ENCODE measurements around the gene CRX. TPM values are rescaled to one million over a fixed set of nuclear protein-coding genes. Genes with fewer than 3 reads are reported as not detected.

The CRX gene
- total and polyA plus RNA-seq, 2 of the 4 experiments (the other 2 are of a cell fraction), result not detected

DNA sequence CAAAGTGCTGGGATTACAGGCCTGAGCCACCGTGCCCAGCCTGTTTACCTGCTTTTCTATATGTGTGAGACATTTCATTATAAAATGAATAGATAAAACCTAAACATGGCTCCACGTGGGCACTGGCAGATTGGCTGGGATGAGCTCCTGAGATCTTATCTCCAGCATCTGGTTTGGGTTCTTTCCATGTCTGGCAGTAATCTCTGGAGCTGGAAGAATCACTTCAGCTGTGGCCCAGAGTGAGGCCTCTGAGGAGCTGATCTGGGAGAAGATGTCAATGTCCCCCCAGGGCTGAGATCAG lies 69.8 kb downstream of the CRX start:
- Histone ChIP-seq H2AFZ (replicated peaks; ENCODE audit: low read length, poor library complexity) (no peak overlapping the region), H2BK15ac (ENCODE audit: low read depth, low read length) (no peak overlapping the region), H4K20me1 (ENCODE audit: insufficient read depth, low read length) (no peaks in the 10 kb centered on the region), H3K9ac (ENCODE audit: low read depth, low read length) (no peak overlapping the region), H3K9me3 (ENCODE audit: control insufficient read depth, insufficient read depth, low read length) (0 out of 2 replicates have a peak, but pooled peaks cover 3% of the 10 kb centered on the region), H3K9me1 (ENCODE audit: insufficient read depth, low read length) (no peaks in the 10 kb centered on the region), H4K91ac (ENCODE audit: insufficient read depth, low read depth, low read length) (no peak overlapping the region), H4K8ac (ENCODE audit: low read depth in 2 of 2, low read length in 2 of 2) (no peak overlapping the region), H3K27me3 (ENCODE audit: control insufficient read depth, insufficient read depth, low read length) (no peaks in the 10 kb centered on the region), H3K27ac (ENCODE audit: insufficient read depth, low read length) (no peak overlapping the region), H3K36me3 (ENCODE audit: control insufficient read depth, insufficient read depth, low read length) (no peaks in the 10 kb centered on the region), H2AK5ac (ENCODE audit: low read depth, low read length) (no peak overlapping the region), H3K4me2 (ENCODE audit: low read depth, low read length) (no peak overlapping the region), H2BK5ac (ENCODE audit: low read depth, low read length, poor library complexity, severe bottlenecking) (no peak overlapping the region), H3K79me1 (ENCODE audit: low read depth in 1 of 2, low read length in 2 of 2) (no peaks in the 10 kb centered on the region), H3K4me1 (ENCODE audit: control insufficient read depth, insufficient read depth, low read length) (no peaks in the 10 kb centered on the region), H4K5ac (ENCODE audit: low read depth, low read length) (no peak overlapping the region), H2BK20ac (ENCODE audit: low read depth, low read length) (no peak overlapping the region), H3K14ac (replicated peaks; ENCODE audit: low read depth, low read length) (no peak overlapping the region), H2AK9ac (replicated peaks; ENCODE audit: low read depth, low read length, poor library complexity) (no peak overlapping the region), H3K4ac (ENCODE audit: low read depth, low read length) (no peak overlapping the region), H3K18ac (ENCODE audit: low read depth, low read length) (no peak overlapping the region), H3K23ac (ENCODE audit: low read depth, low read length) (no peak overlapping the region), H3K56ac (ENCODE audit: extremely low read depth, insufficient read depth, low read length) (no peak overlapping the region), H2BK120ac (ENCODE audit: low read depth, low read length) (no peak overlapping the region), H3K4me3 (ENCODE audit: insufficient read depth, low read depth, low read length) (no peak overlapping the region)
- dilution Hi-C loops (cut with HindIII; ENCODE audit: low sequenced_read_pairs, unreplicated experiment) (no loop called here), intact Hi-C loops (cut with micrococcal nuclease) (no loop called here), in situ Hi-C loops (cut with MboI; ENCODE audit: low sequenced_read_pairs) (loop anchor here (10.0 kb wide), 1 partner anchor 93 kb away; no protein-coding TSS in a partner anchor)
- DNase-seq (no peak), ATAC-seq (ENCODE audit: low read depth) (no peak)
- no peak for TF ChIP-seq RCOR1 (IDR thresholded peaks at IDR 0.05; ENCODE audit: insufficient replicate concordance, low read length)
- TF ChIP-seq, protein P1, sequence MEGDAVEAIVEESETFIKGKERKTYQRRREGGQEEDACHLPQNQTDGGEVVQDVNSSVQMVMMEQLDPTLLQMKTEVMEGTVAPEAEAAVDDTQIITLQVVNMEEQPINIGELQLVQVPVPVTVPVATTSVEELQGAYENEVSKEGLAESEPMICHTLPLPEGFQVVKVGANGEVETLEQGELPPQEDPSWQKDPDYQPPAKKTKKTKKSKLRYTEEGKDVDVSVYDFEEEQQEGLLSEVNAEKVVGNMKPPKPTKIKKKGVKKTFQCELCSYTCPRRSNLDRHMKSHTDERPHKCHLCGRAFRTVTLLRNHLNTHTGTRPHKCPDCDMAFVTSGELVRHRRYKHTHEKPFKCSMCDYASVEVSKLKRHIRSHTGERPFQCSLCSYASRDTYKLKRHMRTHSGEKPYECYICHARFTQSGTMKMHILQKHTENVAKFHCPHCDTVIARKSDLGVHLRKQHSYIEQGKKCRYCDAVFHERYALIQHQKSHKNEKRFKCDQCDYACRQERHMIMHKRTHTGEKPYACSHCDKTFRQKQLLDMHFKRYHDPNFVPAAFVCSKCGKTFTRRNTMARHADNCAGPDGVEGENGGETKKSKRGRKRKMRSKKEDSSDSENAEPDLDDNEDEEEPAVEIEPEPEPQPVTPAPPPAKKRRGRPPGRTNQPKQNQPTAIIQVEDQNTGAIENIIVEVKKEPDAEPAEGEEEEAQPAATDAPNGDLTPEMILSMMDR (conservative IDR thresholded peaks at IDR 0.05; ENCODE audit: low read depth, low read length), result no peak
- TF ChIP-seq FOS (IDR thresholded peaks at IDR 0.05; ENCODE audit: low read depth, low read length), result no peak
- ChIA-PET CTCF (no interaction called here), POLR2A (ENCODE audit: unreplicated experiment) (no interaction called here)
- WGBS, 2 experiments (ENCODE audit: extremely low coverage in 2 of 2, insufficient read length in 1 of 2), result no CpG with 5 or more reads among the region's 2 CpGs
- BruUV-seq (replicated peaks), result no TSS peak
